Measurements from ENCODE around the gene KIF26B. TPM values are rescaled to one million over a fixed set of nuclear protein-coding genes. Genes with fewer than 3 reads are reported as not detected.

Gene KIF26B
- total RNA-seq, 1 donor from 2014 or later, result 3.4 TPM

DNA sequence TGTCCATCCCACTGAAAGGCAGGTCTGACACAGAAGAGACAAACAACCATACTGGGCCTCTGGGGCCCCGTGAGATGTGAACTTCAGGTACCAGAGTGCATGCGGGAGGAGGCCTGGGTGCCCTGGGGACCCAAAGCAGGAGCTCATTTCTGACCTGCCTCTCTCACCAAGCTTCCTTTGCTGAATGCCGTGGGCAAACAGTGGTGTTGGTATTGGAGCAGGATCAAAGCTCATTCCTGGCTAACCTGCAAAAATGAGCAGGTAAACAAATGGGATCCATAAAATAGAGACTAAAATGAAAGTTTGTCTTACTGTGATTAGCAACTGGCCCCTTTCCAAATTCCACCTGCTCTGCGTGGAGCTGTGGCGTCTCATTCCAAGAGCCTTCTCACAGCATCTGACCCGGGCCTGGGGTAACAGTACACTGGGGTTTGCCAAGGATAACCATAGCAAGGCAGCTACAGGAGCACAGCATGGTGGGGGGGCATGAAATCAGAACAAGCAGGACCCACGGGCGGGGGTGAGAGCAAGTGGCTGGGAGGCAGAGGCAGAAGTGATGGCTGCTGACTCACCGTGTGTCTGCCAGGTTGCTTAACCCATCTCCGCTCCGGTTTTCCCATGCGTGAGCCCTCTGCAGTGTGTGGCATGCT lies 103.6 kb downstream of the KIF26B start:
- no peaks in the 10 kb centered on the region for H3K9me3 ChIP-seq
- no peak overlapping the region for H3K4me3 ChIP-seq
- no peaks in the 10 kb centered on the region for H3K36me3 ChIP-seq
- DNase-seq (peak; percentile 67), ATAC-seq (peak; percentile 70)
- no peaks in the 10 kb centered on the region for H3K27me3 ChIP-seq
- no peaks in the 10 kb centered on the region for H3K4me1 ChIP-seq
- H3K27ac ChIP-seq, result no peak overlapping the region
- intact Hi-C loops (cut with DNase I), result no loop called here
- TF ChIP-seq, protein P1, sequence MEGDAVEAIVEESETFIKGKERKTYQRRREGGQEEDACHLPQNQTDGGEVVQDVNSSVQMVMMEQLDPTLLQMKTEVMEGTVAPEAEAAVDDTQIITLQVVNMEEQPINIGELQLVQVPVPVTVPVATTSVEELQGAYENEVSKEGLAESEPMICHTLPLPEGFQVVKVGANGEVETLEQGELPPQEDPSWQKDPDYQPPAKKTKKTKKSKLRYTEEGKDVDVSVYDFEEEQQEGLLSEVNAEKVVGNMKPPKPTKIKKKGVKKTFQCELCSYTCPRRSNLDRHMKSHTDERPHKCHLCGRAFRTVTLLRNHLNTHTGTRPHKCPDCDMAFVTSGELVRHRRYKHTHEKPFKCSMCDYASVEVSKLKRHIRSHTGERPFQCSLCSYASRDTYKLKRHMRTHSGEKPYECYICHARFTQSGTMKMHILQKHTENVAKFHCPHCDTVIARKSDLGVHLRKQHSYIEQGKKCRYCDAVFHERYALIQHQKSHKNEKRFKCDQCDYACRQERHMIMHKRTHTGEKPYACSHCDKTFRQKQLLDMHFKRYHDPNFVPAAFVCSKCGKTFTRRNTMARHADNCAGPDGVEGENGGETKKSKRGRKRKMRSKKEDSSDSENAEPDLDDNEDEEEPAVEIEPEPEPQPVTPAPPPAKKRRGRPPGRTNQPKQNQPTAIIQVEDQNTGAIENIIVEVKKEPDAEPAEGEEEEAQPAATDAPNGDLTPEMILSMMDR (IDR thresholded peaks at IDR 0.05), result no peak

- H3K4me1 ChIP-seq, result no peaks in the 10 kb centered on the region
- H3K4me3 ChIP-seq, result no peak overlapping the region
- H3K9me3 ChIP-seq, result no peaks in the 10 kb centered on the region
- no peaks in the 10 kb centered on the region for H3K27me3 ChIP-seq
- H3K27ac ChIP-seq, result no peak overlapping the region
- DNase-seq, result no peak
- intact Hi-C loops (cut with DNase I), result no loop called here
- H3K36me3 ChIP-seq, result no peaks in the 10 kb centered on the region
- TF ChIP-seq, protein P1 (IDR thresholded peaks at IDR 0.05), result no peak
- ATAC-seq, result peak; percentile 7
Measured at GRCh38 chr1:245260110-245260882, 105.5 kb downstream of the KIF26B start.

DNA sequence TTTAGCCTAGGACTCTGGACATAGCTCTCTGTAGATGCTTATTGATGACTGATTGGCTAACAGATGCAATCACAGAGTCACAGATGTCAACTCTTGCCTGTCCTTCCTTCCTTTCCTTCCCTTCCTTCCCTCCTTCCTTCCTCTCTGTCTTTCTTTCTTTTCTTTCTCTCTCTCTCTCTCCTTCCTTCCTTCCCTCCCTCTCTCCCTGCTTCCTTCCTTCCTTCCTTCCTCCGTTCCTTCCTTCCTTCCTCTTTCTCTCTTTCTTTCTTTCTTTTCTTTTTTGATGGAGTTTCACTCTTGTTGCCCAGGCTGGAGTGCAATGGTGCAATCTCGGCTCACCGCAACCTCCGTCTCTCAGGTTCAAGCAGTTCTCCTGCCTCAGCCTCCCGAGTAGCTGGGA lies 106.1 kb downstream of the KIF26B start:
- TF ChIP-seq, protein P1 (IDR thresholded peaks at IDR 0.05), result no peak
- intact Hi-C loops (cut with DNase I), result no loop called here
- Histone ChIP-seq H3K4me3 (no peak overlapping the region), H3K36me3 (no peaks in the 10 kb centered on the region), H3K9me3 (no peaks in the 10 kb centered on the region), H3K27me3 (no peaks in the 10 kb centered on the region), H3K4me1 (no peaks in the 10 kb centered on the region), H3K27ac (no peak overlapping the region)
- DNase-seq, result no peak
- ATAC-seq, result no peak

DNA sequence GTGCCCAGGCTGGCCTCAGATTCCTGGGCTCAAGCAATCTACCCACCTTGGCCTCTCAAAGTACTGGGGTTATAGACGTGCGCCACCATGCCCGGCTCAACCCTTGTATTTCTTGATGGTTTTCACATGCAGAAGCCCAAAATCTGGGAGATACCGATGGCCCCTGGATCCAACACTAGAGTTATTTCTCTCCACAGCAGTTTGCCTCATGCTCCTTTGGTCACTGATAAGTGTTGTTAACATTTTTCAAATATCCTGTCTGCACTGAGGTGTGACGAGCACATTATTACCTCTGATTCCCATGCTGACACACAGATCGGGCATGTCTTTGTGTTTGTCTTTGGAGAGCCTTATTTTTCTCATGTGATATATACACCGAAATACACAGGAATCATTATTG lies 107.0 kb downstream of the KIF26B start:
- intact Hi-C loops (cut with DNase I), result no loop called here
- Histone ChIP-seq H3K9me3 (no peaks in the 10 kb centered on the region), H3K27me3 (no peaks in the 10 kb centered on the region), H3K36me3 (no peaks in the 10 kb centered on the region), H3K4me1 (no peaks in the 10 kb centered on the region), H3K27ac (no peak overlapping the region), H3K4me3 (no peak overlapping the region)
- TF ChIP-seq, protein P1 (IDR thresholded peaks at IDR 0.05), result no peak
- ATAC-seq (no peak), DNase-seq (no peak)

DNA sequence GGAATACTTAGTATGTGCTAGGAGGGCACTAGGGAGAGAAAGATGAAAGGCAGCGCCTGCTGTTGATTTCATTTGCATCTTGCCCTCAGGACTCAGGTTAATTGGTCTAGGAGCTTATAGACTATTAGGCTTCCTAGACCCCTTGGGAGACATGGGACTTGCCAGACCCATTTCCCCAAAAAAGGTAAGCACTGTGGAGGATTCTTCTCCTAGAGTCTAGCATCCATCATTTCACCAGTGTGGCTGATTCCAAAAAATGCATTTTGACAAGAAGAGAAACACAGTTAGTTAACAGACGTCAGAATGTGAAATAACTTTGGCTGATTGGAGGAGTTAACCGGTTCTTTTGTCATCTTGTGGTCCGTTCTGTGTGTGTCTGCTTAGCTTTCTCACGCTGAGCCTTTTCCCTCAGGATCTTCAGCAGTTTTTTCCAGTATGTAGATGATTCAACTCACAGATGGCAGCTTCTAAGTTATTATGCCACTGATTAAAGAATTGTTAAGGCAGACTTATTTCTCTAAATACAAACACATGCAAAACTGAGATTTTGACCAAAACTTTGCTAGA lies 108.8 kb downstream of the KIF26B start:
- no peak overlapping the region for H3K27ac ChIP-seq
- no peaks in the 10 kb centered on the region for H3K4me1 ChIP-seq
- ATAC-seq, result no peak
- no peaks in the 10 kb centered on the region for H3K9me3 ChIP-seq
- DNase-seq, result no peak
- intact Hi-C loops (cut with DNase I), result no loop called here
- H3K36me3 ChIP-seq, result no peaks in the 10 kb centered on the region
- no peaks in the 10 kb centered on the region for H3K27me3 ChIP-seq
- no peak overlapping the region for H3K4me3 ChIP-seq
- TF ChIP-seq, protein P1 (IDR thresholded peaks at IDR 0.05), result no peak

Data from upper lobe of right lung (tissue), 1 donor.